ENCODE data around the gene P4HB. TPM values are rescaled to one million over a fixed set of nuclear protein-coding genes. Genes with fewer than 3 reads are reported as not detected.

Gene P4HB
- polyA plus RNA-seq, 1 of the 3 experiments (the other 2 are of a cell fraction) = 165 TPM

DNA sequence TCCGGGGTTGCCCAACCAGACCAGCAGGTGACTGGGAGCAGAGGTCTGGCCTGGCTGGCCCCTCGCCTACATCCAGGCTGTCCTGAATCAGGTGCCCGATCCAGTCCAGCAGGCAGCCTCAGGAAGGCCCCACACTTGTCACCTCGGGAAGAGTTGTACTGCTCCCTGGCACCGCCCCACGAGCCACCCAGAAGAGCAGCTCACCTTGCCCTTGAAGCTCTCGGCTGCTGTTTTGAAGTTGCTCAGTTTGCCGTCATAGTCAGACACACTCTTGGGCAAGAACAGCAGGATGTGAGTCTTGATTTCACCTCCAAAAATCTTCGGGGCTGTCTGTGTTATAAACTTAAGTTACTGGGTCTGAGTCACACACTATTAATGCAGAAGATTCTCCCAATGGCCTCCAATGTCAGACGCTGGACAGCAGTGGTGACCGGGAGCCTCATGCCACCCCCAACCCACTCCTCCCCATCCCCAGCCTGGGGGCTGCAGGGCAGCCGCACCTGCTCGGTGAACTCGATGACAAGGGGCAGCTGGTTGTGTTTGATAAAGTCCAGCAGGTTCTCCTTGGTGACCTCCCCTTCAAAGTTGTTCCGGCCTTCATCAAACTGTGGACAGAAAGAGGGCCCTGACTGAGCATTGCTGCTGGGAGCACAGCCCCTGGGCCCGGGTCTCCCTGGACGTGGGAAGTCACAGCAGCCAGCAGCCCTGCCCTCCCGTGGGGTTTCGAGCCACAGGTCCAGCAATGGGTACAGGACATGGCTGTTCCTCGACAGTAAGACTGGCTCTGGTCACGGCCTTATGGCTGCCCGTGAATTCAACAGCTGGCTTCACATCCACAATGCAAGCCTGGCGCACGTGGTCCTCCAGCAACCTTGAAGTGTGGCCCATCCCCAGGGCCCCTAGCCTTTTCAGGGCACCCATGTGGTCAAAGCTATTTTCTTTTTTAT lies 13.3 kb downstream of the P4HB start:
- H3K36me3 ChIP-seq (replicated peaks in 1 of 2; ENCODE audit: control insufficient read depth in 1 of 2, insufficient read depth in 2 of 2, low read length in 1 of 2) = peaks cover 62 to 63% of the 10 kb centered on the region in 2 experiments
- H3K27ac ChIP-seq (ENCODE audit: low read depth in 2 of 2, low read length in 1 of 2) = no peak overlapping the region
- peaks cover 57% of the 10 kb centered on the region for H3F3A ChIP-seq (replicated peaks; ENCODE audit: insufficient read depth)
- peaks cover 10% of the 10 kb centered on the region; the same call in 1 of the 2 replicates for H4K20me1 ChIP-seq (ENCODE audit: insufficient read depth)
- H2AFZ ChIP-seq (ENCODE audit: low read depth) = no peak overlapping the region
- H3K4me1 ChIP-seq (ENCODE audit: control insufficient read depth in 1 of 2, insufficient read depth in 2 of 2, low read depth in 1 of 2, low read length in 1 of 2) = no peaks in the 10 kb centered on the region
- TF ChIP-seq GATA2 (CRISPR knock-in tag; IDR thresholded peaks at IDR 0.05) (no peak), EP300 (IDR thresholded peaks at IDR 0.05; ENCODE audit: borderline replicate concordance in 1 of 2, low read depth in 1 of 2, low read length in 1 of 2) (no peak), RCOR1 (IDR thresholded peaks at IDR 0.05; ENCODE audit: low read length) (no peak), YY1 (IDR thresholded peaks at IDR 0.05; ENCODE audit: low read depth) (no peak), NFIC (IDR thresholded peaks at IDR 0.05; ENCODE audit: borderline replicate concordance) (no peak), MEF2A (IDR thresholded peaks at IDR 0.05; ENCODE audit: borderline replicate concordance, low read depth) (no peak), TEAD4 (IDR thresholded peaks at IDR 0.05; ENCODE audit: borderline replicate concordance, insufficient read depth) (no peak), FOXJ3 (CRISPR knock-in tag; IDR thresholded peaks at IDR 0.05) (no peak), JUND (IDR thresholded peaks at IDR 0.05) (no peak), ELF1 (IDR thresholded peaks at IDR 0.05) (no peak), TAF1 (IDR thresholded peaks at IDR 0.05; ENCODE audit: borderline replicate concordance, low read depth, low read length) (no peak), CHD2 (IDR thresholded peaks at IDR 0.05; ENCODE audit: low read length, partially characterized antibody) (no peak)
- TF ChIP-seq, protein P1, sequence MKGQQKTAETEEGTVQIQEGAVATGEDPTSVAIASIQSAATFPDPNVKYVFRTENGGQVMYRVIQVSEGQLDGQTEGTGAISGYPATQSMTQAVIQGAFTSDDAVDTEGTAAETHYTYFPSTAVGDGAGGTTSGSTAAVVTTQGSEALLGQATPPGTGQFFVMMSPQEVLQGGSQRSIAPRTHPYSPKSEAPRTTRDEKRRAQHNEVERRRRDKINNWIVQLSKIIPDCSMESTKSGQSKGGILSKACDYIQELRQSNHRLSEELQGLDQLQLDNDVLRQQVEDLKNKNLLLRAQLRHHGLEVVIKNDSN (IDR thresholded peaks at IDR 0.05; ENCODE audit: borderline replicate concordance, low read depth) = no peak
- TF ChIP-seq, protein P2, sequence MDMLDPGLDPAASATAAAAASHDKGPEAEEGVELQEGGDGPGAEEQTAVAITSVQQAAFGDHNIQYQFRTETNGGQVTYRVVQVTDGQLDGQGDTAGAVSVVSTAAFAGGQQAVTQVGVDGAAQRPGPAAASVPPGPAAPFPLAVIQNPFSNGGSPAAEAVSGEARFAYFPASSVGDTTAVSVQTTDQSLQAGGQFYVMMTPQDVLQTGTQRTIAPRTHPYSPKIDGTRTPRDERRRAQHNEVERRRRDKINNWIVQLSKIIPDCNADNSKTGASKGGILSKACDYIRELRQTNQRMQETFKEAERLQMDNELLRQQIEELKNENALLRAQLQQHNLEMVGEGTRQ (IDR thresholded peaks at IDR 0.05; ENCODE audit: borderline replicate concordance, low read depth, low read length) = no peak
- TF ChIP-seq, protein P3, sequence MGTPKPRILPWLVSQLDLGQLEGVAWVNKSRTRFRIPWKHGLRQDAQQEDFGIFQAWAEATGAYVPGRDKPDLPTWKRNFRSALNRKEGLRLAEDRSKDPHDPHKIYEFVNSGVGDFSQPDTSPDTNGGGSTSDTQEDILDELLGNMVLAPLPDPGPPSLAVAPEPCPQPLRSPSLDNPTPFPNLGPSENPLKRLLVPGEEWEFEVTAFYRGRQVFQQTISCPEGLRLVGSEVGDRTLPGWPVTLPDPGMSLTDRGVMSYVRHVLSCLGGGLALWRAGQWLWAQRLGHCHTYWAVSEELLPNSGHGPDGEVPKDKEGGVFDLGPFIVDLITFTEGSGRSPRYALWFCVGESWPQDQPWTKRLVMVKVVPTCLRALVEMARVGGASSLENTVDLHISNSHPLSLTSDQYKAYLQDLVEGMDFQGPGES (IDR thresholded peaks at IDR 0.05; ENCODE audit: low read depth, low read length) = no peak
- TF ChIP-seq, protein P4, sequence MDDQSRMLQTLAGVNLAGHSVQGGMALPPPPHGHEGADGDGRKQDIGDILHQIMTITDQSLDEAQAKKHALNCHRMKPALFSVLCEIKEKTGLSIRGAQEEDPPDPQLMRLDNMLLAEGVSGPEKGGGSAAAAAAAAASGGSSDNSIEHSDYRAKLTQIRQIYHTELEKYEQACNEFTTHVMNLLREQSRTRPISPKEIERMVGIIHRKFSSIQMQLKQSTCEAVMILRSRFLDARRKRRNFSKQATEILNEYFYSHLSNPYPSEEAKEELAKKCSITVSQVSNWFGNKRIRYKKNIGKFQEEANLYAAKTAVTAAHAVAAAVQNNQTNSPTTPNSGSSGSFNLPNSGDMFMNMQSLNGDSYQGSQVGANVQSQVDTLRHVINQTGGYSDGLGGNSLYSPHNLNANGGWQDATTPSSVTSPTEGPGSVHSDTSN (IDR thresholded peaks at IDR 0.05) = no peak
- H3K27me3 ChIP-seq (ENCODE audit: insufficient read depth) = no peaks in the 10 kb centered on the region
- WGBS (ENCODE audit: low lambda C conversion rate) = 90% methylated on average over 15 of the region's 24 CpGs
- POLR2A ChIA-PET = interaction anchor here (1.1 kb wide), 1 partner anchor 14 kb away, joined by 3 read pairs; the partner anchor contains the start of gene MCRIP1
- CTCF ChIA-PET = interaction anchor here (0.7 to 3.5 kb wide), 5 partner anchors 8 to 114 kb away, joined by 3 to 10 read pairs (median 3); no protein-coding TSS in a partner anchor
- no peak overlapping the region for H3K4me3 ChIP-seq (ENCODE audit: low read depth in 2 of 2, low read length in 1 of 2)
- no peak for DNase-seq
- H3K4me2 ChIP-seq = no peak overlapping the region
- no peaks in the 10 kb centered on the region for H3K9me2 ChIP-seq
- peaks cover 21% of the 10 kb centered on the region for H3K79me2 ChIP-seq (ENCODE audit: insufficient read depth)
- no peak overlapping the region for H3K9ac ChIP-seq
- H3K9me3 ChIP-seq = no peaks in the 10 kb centered on the region

Data from SK-N-SH (cell line).